PFSK-1 (cell line): ENCODE results near the gene NUDT3.

Source experiments
- FOXP2 ChIP-seq: optimal IDR thresholded peaks from 2 replicates; pipeline ENCODE3; 2011; ENCODE audit warnings: borderline replicate concordance, control low read depth, inconsistent platforms; ENCODE audit not compliant: insufficient read depth; ENCODE audit errors: extremely low read length, extremely low read depth
- POLR2AphosphoS5 ChIP-seq: IDR thresholded peaks from 2 replicates; pipeline ENCODE4 v1.6.1; 2012; ENCODE audit warnings: low read depth, mild to moderate bottlenecking, control low read depth, low read length, moderate library complexity
- SIN3A ChIP-seq: IDR thresholded peaks from 2 replicates; pipeline ENCODE4 v1.6.1; 2012; ENCODE audit warnings: mild to moderate bottlenecking, low read length, moderate library complexity, borderline replicate concordance; ENCODE audit not compliant: insufficient read depth
- TAF1 ChIP-seq: IDR thresholded peaks from 2 replicates; pipeline ENCODE4 v1.6.1; 2012; ENCODE audit warnings: low read length, control low read depth, borderline replicate concordance; ENCODE audit not compliant: insufficient read depth
- TF ChIP-seq, protein P1 (sequence below), 2 experiments: IDR thresholded peaks; 2 replicates each; pipeline versions ENCODE4 v1.6.1 to v1.8.0; 2011 to 2012; ENCODE audit warnings: low read depth in 2 of 2, low read length in 2 of 2, control low read depth in 1 of 2, inconsistent platforms in 1 of 2, mild to moderate bottlenecking in 1 of 2, moderate library complexity in 1 of 2; ENCODE audit not compliant: insufficient read depth in 1 of 2

NUDT3 gene

DNA sequence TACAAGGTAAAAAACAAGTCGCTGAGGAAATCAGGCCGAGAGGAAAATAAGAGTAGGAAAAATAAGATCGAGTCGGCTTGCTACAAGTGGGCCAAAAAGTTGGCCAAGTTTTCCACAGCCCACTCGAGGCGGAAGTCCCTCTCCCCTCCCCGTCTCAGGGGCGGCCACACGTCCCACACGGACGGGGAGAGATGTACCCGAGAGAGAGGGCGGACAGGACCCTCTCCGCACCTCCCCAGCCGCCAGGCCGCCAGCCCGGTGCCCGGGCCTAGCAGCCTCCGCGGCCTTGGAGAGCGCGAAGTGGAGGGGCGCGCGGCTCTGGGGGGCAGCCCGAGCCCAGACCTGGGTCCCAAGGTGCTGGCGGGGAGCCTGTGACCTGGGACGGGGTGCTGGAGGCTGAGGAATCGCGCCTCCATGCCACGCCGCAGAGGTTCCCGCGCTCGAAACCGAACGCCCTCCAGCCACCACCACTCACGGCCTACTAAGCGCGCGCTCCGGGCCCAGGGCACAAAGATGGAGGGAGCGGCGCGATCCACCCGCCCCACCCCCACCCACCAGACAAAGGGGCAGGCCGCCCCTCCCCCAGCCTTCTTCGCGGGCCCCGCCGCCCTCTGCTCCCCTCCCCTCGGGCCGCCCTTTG is 157.7 kb downstream of the NUDT3 start:
- TF ChIP-seq POLR2AphosphoS5, result no peak
- TF ChIP-seq SIN3A, result no peak
- TF ChIP-seq FOXP2, result no peak
- TF ChIP-seq, protein P1, sequence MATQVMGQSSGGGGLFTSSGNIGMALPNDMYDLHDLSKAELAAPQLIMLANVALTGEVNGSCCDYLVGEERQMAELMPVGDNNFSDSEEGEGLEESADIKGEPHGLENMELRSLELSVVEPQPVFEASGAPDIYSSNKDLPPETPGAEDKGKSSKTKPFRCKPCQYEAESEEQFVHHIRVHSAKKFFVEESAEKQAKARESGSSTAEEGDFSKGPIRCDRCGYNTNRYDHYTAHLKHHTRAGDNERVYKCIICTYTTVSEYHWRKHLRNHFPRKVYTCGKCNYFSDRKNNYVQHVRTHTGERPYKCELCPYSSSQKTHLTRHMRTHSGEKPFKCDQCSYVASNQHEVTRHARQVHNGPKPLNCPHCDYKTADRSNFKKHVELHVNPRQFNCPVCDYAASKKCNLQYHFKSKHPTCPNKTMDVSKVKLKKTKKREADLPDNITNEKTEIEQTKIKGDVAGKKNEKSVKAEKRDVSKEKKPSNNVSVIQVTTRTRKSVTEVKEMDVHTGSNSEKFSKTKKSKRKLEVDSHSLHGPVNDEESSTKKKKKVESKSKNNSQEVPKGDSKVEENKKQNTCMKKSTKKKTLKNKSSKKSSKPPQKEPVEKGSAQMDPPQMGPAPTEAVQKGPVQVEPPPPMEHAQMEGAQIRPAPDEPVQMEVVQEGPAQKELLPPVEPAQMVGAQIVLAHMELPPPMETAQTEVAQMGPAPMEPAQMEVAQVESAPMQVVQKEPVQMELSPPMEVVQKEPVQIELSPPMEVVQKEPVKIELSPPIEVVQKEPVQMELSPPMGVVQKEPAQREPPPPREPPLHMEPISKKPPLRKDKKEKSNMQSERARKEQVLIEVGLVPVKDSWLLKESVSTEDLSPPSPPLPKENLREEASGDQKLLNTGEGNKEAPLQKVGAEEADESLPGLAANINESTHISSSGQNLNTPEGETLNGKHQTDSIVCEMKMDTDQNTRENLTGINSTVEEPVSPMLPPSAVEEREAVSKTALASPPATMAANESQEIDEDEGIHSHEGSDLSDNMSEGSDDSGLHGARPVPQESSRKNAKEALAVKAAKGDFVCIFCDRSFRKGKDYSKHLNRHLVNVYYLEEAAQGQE (IDR thresholded peaks at IDR 0.05; ENCODE audit: insufficient read depth in 1 of 2, low read depth in 2 of 2, low read length in 2 of 2), result no peak
- no peak for TF ChIP-seq TAF1

DNA sequence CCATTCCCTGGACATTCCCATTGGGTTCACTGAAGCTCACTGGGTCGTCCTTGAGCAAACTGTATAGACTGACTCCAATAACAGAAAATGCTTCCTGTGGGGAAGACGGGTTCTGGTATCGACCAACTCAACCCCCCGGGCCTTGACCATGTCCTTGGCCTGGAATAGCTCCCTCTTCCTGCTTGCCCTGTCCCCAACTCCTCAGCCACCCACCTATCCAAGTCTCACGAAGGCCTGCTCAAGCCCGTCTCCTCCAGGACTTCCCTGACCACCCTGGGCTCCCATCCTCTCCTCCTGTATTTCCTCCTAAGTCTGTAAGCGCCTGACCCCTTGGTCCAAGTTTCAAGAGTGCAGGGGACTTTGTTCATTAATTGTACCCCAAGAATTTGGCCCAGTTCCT is 158.6 kb downstream of the NUDT3 start:
- TF ChIP-seq POLR2AphosphoS5, result no peak
- TF ChIP-seq, protein P1 (IDR thresholded peaks at IDR 0.05; ENCODE audit: insufficient read depth in 1 of 2, low read depth in 2 of 2, low read length in 2 of 2), result no peak
- no peak for TF ChIP-seq SIN3A
- no peak for TF ChIP-seq FOXP2
- no peak for TF ChIP-seq TAF1

DNA sequence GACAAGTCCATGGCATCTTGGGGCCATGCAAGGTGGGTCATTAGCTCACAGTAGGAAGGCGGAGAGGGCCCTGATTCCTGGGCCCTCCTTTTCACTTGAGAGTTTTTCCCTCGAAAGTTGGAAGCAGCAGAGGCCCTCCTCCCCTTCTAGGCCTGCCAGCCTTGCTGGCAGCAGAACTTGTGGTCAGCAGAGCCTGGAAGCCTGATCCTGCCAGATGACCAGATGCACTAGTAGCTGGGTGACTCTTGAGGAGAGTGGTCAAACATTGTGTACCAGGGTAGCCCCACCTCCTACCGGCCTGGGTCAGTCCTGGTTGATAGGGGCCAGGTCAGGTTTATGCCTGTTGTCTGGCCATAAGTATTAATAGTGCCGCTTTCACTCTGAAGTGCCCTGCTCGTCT is 159.6 kb downstream of the NUDT3 start:
- TF ChIP-seq TAF1 (no peak), FOXP2 (no peak), POLR2AphosphoS5 (no peak), SIN3A (no peak)
- TF ChIP-seq, protein P1 (IDR thresholded peaks at IDR 0.05; ENCODE audit: insufficient read depth in 1 of 2, low read depth in 2 of 2, low read length in 2 of 2), result no peak

DNA sequence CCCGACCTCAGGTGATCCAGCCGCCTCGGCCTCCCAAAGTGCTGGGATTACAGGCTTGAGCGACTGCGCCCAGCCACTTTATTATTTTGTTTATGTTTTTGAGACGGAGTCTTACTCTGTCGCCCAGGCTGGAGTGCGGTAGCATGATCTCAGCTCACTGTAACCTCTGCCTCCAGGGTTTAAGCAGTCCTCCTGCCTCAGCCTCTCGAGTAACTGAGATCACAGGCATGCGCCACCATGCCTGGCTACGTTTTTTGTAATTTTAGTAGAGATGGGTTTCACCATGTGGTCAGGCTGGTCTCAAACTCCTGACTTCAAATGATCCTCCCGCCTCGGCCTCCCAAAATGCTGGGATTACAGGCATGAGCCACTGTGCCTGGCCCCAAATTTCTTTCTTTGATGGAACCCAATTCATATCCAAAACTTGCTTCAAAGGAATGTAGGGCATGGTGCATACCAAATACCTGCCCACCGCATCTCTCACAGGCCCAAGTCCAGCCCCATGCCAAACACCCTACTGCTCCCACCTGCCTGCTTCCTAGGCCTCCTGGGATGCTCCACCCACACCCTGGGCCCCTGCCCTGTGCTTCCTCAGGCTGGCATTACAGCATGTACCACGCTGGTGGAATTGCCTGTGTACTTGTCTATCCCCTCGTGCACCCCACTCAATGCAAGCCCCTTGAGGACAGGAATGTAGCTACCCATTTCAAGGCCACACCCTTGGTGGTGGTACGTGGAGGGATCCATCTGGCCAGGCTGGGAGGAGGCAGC is 160.7 kb downstream of the NUDT3 start:
- TF ChIP-seq, protein P1 (IDR thresholded peaks at IDR 0.05; ENCODE audit: insufficient read depth in 1 of 2, low read depth in 2 of 2, low read length in 2 of 2), result no peak
- TF ChIP-seq FOXP2 (no peak), TAF1 (no peak), POLR2AphosphoS5 (no peak), SIN3A (no peak)
